Occipital lobe (tissue), 2 donors: ENCODE results near the gene SDC1. TPM values are rescaled to one million over a fixed set of nuclear protein-coding genes. Genes with fewer than 3 reads are reported as not detected.
"Not testable (repeated sequence)": the region's sequence is repeated elsewhere in the genome, so short reads cannot be mapped to it uniquely, and the experiment has no call there.

ENCODE experiments used
- DNase-seq: peaks from one replicate; lab custom pipeline; 2025; lab: John Stamatoyannopoulos, UW
- total RNA-seq: library from RNA; depleted of rRNA; stranded (reverse); fragments of >200 nt; gene quantifications from one replicate; pipeline ENCODE4 v1.2.3, GENCODE V29; 2014

The SDC1 gene
- total RNA-seq, 1 donor from 2014 or later = 9.0 TPM

- DNase-seq = no peak
Measured at GRCh38 chr2:20198796-20199632, 25.9 kb downstream of the SDC1 start.

- no peak for DNase-seq
Measured at GRCh38 chr2:20198001-20198400, 26.9 kb downstream of the SDC1 start.

GRCh38 chr2:20197192-20197591 lies 27.7 kb downstream of the SDC1 start:
- no peak for DNase-seq

- DNase-seq = no peak
Measured at GRCh38 chr2:20196657-20197161, 28.2 kb downstream of the SDC1 start.

- no peak for DNase-seq
Measured at GRCh38 chr2:20196053-20196656, 28.8 kb downstream of the SDC1 start.

- DNase-seq = no peak
Measured at GRCh38 chr2:20195431-20196033, 29.4 kb downstream of the SDC1 start.

GRCh38 chr2:20195016-20195411 lies 29.9 kb downstream of the SDC1 start:
- DNase-seq = not testable (repeated sequence)

- no peak for DNase-seq
Measured at GRCh38 chr2:20194097-20195015, 30.6 kb downstream of the SDC1 start.

GRCh38 chr2:20193185-20193584 lies 31.7 kb downstream of the SDC1 start:
- DNase-seq = no peak

GRCh38 chr2:20192781-20193180 lies 32.1 kb downstream of the SDC1 start:
- no peak for DNase-seq

- no peak for DNase-seq
Measured at GRCh38 chr2:20191714-20192569, 33.0 kb downstream of the SDC1 start.

GRCh38 chr2:20190876-20191713 lies 33.8 kb downstream of the SDC1 start:
- DNase-seq = no peak

GRCh38 chr2:20190170-20190569 lies 34.8 kb downstream of the SDC1 start:
- no peak for DNase-seq

- no peak for DNase-seq
Measured at GRCh38 chr2:20189299-20189931, 35.5 kb downstream of the SDC1 start.

- DNase-seq = no peak
Measured at GRCh38 chr2:20188851-20189250, 36.1 kb downstream of the SDC1 start.

- DNase-seq = no peak
Measured at GRCh38 chr2:20188201-20188600, 36.7 kb downstream of the SDC1 start.

- no peak for DNase-seq
Measured at GRCh38 chr2:20187331-20187730, 37.6 kb downstream of the SDC1 start.

- DNase-seq = no peak
Measured at GRCh38 chr2:20186855-20187187, 38.1 kb downstream of the SDC1 start.
